ENCODE results near the gene MGAT5.

Gene MGAT5

GRCh38 chr2:134225841-134226240 lies 28.0 kb upstream of the MGAT5 start:
- TF ChIP-seq ZBTB8A (tag by site-specific recombination; IDR thresholded peaks at IDR 0.05) (no peak), PRDM6 (tag by site-specific recombination; IDR thresholded peaks at IDR 0.05) (0 out of 2 replicates have a peak, but pooled peaks have one; percentile 10)
- ChIA-PET POLR2A (no interaction called here), CTCF (interaction anchor here (0.8 to 3.9 kb wide), 2 partner anchors 18 to 108 kb away, joined by 3 to 21 read pairs; no protein-coding TSS in a partner anchor)

GRCh38 chr2:134226601-134227000 lies 27.3 kb upstream of the MGAT5 start:
- Histone ChIP-seq H3K4me1 (ENCODE audit: control insufficient read depth, insufficient read depth, low read length) (no peaks in the 10 kb centered on the region), H3K36me3 (ENCODE audit: control insufficient read depth in 2 of 2, insufficient read depth in 1 of 2, low read length in 2 of 2) (no peaks in the 10 kb centered on the region), H3K9me3 (ENCODE audit: control insufficient read depth, insufficient read depth, low read depth, low read length) (no peaks in the 10 kb centered on the region), H3K27ac (ENCODE audit: extremely low read depth, low read depth, low read length) (no peak overlapping the region), H3K4me3 (ENCODE audit: low read depth, low read length) (no peak overlapping the region)
- POLR2A ChIA-PET: no interaction called here
- CTCF ChIA-PET: interaction anchor here (0.8 to 3.9 kb wide), 2 partner anchors 19 to 109 kb away, joined by 3 to 21 read pairs; no protein-coding TSS in a partner anchor
- TF ChIP-seq SP3 (tag by site-specific recombination; IDR thresholded peaks at IDR 0.05) (no peak), ZNF548 (tag by site-specific recombination; IDR thresholded peaks at IDR 0.05) (no peak), OSR2 (tag by site-specific recombination; IDR thresholded peaks at IDR 0.05) (no peak), ZNF830 (tag by site-specific recombination; IDR thresholded peaks at IDR 0.05; ENCODE audit: low read depth) (no peak), ZNF610 (tag by site-specific recombination; IDR thresholded peaks at IDR 0.05; ENCODE audit: borderline replicate concordance) (no peak), ZNF585B (tag by site-specific recombination; IDR thresholded peaks at IDR 0.05) (no peak)

More at GRCh38 chr2:134225841-134226240, 28.0 kb upstream of the MGAT5 start:
- Histone ChIP-seq H3K4me3 (ENCODE audit: low read depth, low read length) (no peak overlapping the region), H3K4me1 (ENCODE audit: control insufficient read depth, insufficient read depth, low read length) (no peaks in the 10 kb centered on the region), H3K36me3 (ENCODE audit: control insufficient read depth in 2 of 2, insufficient read depth in 1 of 2, low read length in 2 of 2) (no peaks in the 10 kb centered on the region), H3K27ac (ENCODE audit: extremely low read depth, low read depth, low read length) (no peak overlapping the region), H3K9me3 (ENCODE audit: control insufficient read depth, insufficient read depth, low read depth, low read length) (no peaks in the 10 kb centered on the region)

- Histone ChIP-seq H3K9me3 (ENCODE audit: control insufficient read depth, insufficient read depth, low read depth, low read length) (no peaks in the 10 kb centered on the region), H3K4me3 (ENCODE audit: low read depth, low read length) (no peak overlapping the region), H3K27ac (ENCODE audit: extremely low read depth, low read depth, low read length) (no peak overlapping the region), H3K36me3 (ENCODE audit: control insufficient read depth in 2 of 2, insufficient read depth in 1 of 2, low read length in 2 of 2) (no peaks in the 10 kb centered on the region), H3K4me1 (ENCODE audit: control insufficient read depth, insufficient read depth, low read length) (no peaks in the 10 kb centered on the region)
- ChIA-PET CTCF (interaction anchor here (0.6 to 3.9 kb wide), 4 partner anchors 12 to 796 kb away, joined by 3 to 21 read pairs (median 7); no protein-coding TSS in a partner anchor), POLR2A (no interaction called here)
- TF ChIP-seq GLIS2 (tag by site-specific recombination; IDR thresholded peaks at IDR 0.05) (no peak), ZNF202 (tag by site-specific recombination; IDR thresholded peaks at IDR 0.05; ENCODE audit: borderline replicate concordance) (no peak), ZBTB17 (tag by site-specific recombination; IDR thresholded peaks at IDR 0.05) (no peak), KLF8 (tag by site-specific recombination; IDR thresholded peaks at IDR 0.05) (no peak), ZNF792 (tag by site-specific recombination; IDR thresholded peaks at IDR 0.05) (no peak), ZNF510 (tag by site-specific recombination; IDR thresholded peaks at IDR 0.05; ENCODE audit: insufficient replicate concordance) (no peak), GLIS1 (tag by site-specific recombination; IDR thresholded peaks at IDR 0.05) (no peak), TRIM28 (IDR thresholded peaks at IDR 0.05; ENCODE audit: borderline replicate concordance, low read length) (no peak), ZNF214 (tag by site-specific recombination; IDR thresholded peaks at IDR 0.05; ENCODE audit: borderline replicate concordance) (no peak), ZNF843 (tag by site-specific recombination; IDR thresholded peaks at IDR 0.05) (no peak), SCRT1 (tag by site-specific recombination; IDR thresholded peaks at IDR 0.05; ENCODE audit: borderline replicate concordance) (no peak), ZNF112 (tag by site-specific recombination; IDR thresholded peaks at IDR 0.05) (no peak), TCF7L2 (IDR thresholded peaks at IDR 0.05; ENCODE audit: borderline replicate concordance, low read depth, low read length) (no peak), ZNF830 (tag by site-specific recombination; IDR thresholded peaks at IDR 0.05; ENCODE audit: low read depth) (no peak), ZNF350 (tag by site-specific recombination; IDR thresholded peaks at IDR 0.05) (no peak), ZNF610 (tag by site-specific recombination; IDR thresholded peaks at IDR 0.05; ENCODE audit: borderline replicate concordance) (no peak), ZNF157 (tag by site-specific recombination; IDR thresholded peaks at IDR 0.05) (no peak)
Measured at GRCh38 chr2:134227666-134228065, 26.2 kb upstream of the MGAT5 start.
